SH-SY5Y (cell line): ENCODE measurements around the gene SCNN1B.

Experiments
- GATA2 ChIP-seq: IDR thresholded peaks from 2 replicates; pipeline ENCODE4 v1.6.1; 2011; ENCODE audit warnings: mild to moderate bottlenecking, low read depth, low read length
- GATA3 ChIP-seq: IDR thresholded peaks from 2 replicates; pipeline ENCODE4 v1.6.1; 2011; ENCODE audit warnings: low read depth, mild to moderate bottlenecking, low read length, moderate library complexity

DNA sequence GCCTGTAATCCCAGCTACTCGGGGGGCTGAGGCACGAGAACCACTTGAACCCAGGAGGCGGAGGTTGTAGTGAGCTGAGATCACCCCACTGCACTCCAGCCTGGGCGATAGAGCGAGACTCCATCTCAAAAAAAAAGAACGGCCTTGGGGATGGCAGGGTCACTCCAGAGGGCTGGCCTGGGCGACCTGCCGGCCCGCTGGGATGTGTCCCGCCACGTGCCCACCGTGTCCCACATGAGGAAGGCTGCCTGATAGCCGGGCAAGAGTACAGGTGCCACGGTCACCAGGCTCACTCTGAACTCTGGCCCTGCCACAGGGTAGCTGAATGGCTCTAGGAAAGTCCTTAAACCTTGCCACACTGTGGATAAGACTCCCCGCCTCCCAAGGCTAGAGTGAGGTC lies 83.3 kb downstream of the SCNN1B start:
- TF ChIP-seq GATA3: no peak
- no peak for TF ChIP-seq GATA2
